IMR-90 (cell line): ENCODE measurements around the gene RIPK4. TPM values are rescaled to one million over a fixed set of nuclear protein-coding genes. Genes with fewer than 3 reads are reported as not detected.

Experiments
- ATAC-seq: fragments of 200-7000 bp; cut with Tn5 transposase; 2 replicates; pipeline ENCODE4 v1.9.1; 2020; ENCODE audit warnings: low read depth, mild to moderate bottlenecking, moderate library complexity
- BruUV-seq: library from RNA; stranded (reverse); fragments of 400-500 nt; replicated peaks from 2 replicates; lab custom pipeline; 2021; lab: Mats Ljungman, UMichigan
- CTCF ChIA-PET: fragments of 300-600 bp; formaldehyde crosslinking; extraction: SDS; loops from one replicate; lab custom pipeline; 2021; ENCODE audit warnings: antibody characterized with exemption; lab: Yijun Ruan, JAX
- POLR2A ChIA-PET: fragments of 300-600 bp; sonication (Branson Sonifier 250); formaldehyde crosslinking; loops from one replicate; lab custom pipeline; 2022; ENCODE audit warnings: antibody characterized with exemption; ENCODE audit not compliant: unreplicated experiment; lab: Charles Lee
- DNase-seq: peaks from one replicate; pipeline ENCODE4 v3.0.0; 2013
- H2AFZ ChIP-seq: replicated peaks from 2 replicates; pipeline ENCODE3; 2013; ENCODE audit warnings: low read length, mild to moderate bottlenecking; ENCODE audit not compliant: poor library complexity
- H2AK5ac ChIP-seq: 2 replicates; pipeline ENCODE4 v1.6.1; 2013; ENCODE audit warnings: low read depth, low read length, inconsistent platforms
- H2AK9ac ChIP-seq: replicated peaks from 2 replicates; pipeline ENCODE3; 2013; ENCODE audit warnings: mild to moderate bottlenecking, low read depth, low read length, moderate library complexity; ENCODE audit not compliant: poor library complexity
- H2BK120ac ChIP-seq: 2 replicates; pipeline ENCODE4 v1.6.1; 2013; ENCODE audit warnings: low read depth, low read length, inconsistent platforms
- H2BK15ac ChIP-seq: 3 replicates; pipeline ENCODE4 v1.6.1; 2013; ENCODE audit warnings: low read depth, low read length, inconsistent platforms
- H2BK20ac ChIP-seq: 2 replicates; pipeline ENCODE4 v1.6.1; 2013; ENCODE audit warnings: low read depth, mild to moderate bottlenecking, inconsistent platforms, low read length, moderate library complexity
- H2BK5ac ChIP-seq: 2 replicates; pipeline ENCODE4 v1.6.1; 2013; ENCODE audit warnings: mild to moderate bottlenecking, low read depth, low read length, inconsistent platforms; ENCODE audit not compliant: poor library complexity, severe bottlenecking
- H3K14ac ChIP-seq: replicated peaks from 2 replicates; pipeline ENCODE4 v1.6.1; 2013; ENCODE audit warnings: low read depth, low read length, inconsistent platforms
- H3K18ac ChIP-seq: 2 replicates; pipeline ENCODE4 v1.6.1; 2013; ENCODE audit warnings: low read depth, low read length, control low read depth
- H3K23ac ChIP-seq: 2 replicates; pipeline ENCODE4 v1.6.1; 2013; ENCODE audit warnings: low read depth, low read length, inconsistent platforms
- H3K27ac ChIP-seq: 2 replicates; pipeline ENCODE4 v1.5.1; 2013; ENCODE audit warnings: mild to moderate bottlenecking, control low read depth, low read length; ENCODE audit not compliant: insufficient read depth
- H3K27me3 ChIP-seq: 2 replicates; pipeline ENCODE4 v1.6.1; 2013; ENCODE audit warnings: low read length; ENCODE audit not compliant: control insufficient read depth, insufficient read depth
- H3K36me3 ChIP-seq: 2 replicates; pipeline ENCODE4 v1.6.1; 2013; ENCODE audit warnings: low read length, mixed read lengths; ENCODE audit not compliant: control insufficient read depth, insufficient read depth
- H3K4ac ChIP-seq: 2 replicates; pipeline ENCODE4 v1.6.1; 2013; ENCODE audit warnings: low read depth, low read length, inconsistent platforms
- H3K4me1 ChIP-seq: 2 replicates; pipeline ENCODE4 v1.6.1; 2013; ENCODE audit warnings: low read length, mixed read lengths; ENCODE audit not compliant: control insufficient read depth, insufficient read depth
- H3K4me2 ChIP-seq: 2 replicates; pipeline ENCODE4 v1.6.1; 2013; ENCODE audit warnings: low read depth, mild to moderate bottlenecking, control low read depth, low read length, moderate library complexity
- H3K4me3 ChIP-seq: 2 replicates; pipeline ENCODE4 v1.5.1; 2013; ENCODE audit warnings: low read depth, mild to moderate bottlenecking, control low read depth, low read length, moderate library complexity; ENCODE audit not compliant: insufficient read depth
- H3K56ac ChIP-seq: 2 replicates; pipeline ENCODE4 v1.6.1; 2013; ENCODE audit warnings: low read length, inconsistent platforms; ENCODE audit not compliant: insufficient read depth; ENCODE audit errors: extremely low read depth
- H3K79me1 ChIP-seq, 2 experiments: 2 replicates each; pipeline ENCODE4 v1.6.1; 2013; ENCODE audit warnings: low read length in 2 of 2, inconsistent platforms in 1 of 2, low read depth in 1 of 2
- H3K9ac ChIP-seq: 2 replicates; pipeline ENCODE4 v1.6.1; 2013; ENCODE audit warnings: low read depth, low read length, control low read depth
- H3K9me1 ChIP-seq: 2 replicates; pipeline ENCODE4 v1.6.1; 2013; ENCODE audit warnings: low read length, inconsistent platforms; ENCODE audit not compliant: insufficient read depth
- H3K9me3 ChIP-seq: 2 replicates; pipeline ENCODE4 v1.6.1; 2013; ENCODE audit warnings: low read length; ENCODE audit not compliant: control insufficient read depth, insufficient read depth
- H4K20me1 ChIP-seq: 2 replicates; pipeline ENCODE4 v1.6.1; 2013; ENCODE audit warnings: low read length, inconsistent platforms; ENCODE audit not compliant: insufficient read depth
- H4K5ac ChIP-seq: 2 replicates; pipeline ENCODE4 v1.6.1; 2013; ENCODE audit warnings: mild to moderate bottlenecking, low read depth, low read length, control low read depth
- H4K8ac ChIP-seq, 2 experiments: 2 replicates each; pipeline ENCODE4 v1.6.1; 2013; ENCODE audit warnings: low read depth in 2 of 2, low read length in 2 of 2, control low read depth in 1 of 2, inconsistent platforms in 1 of 2
- H4K91ac ChIP-seq: 2 replicates; pipeline ENCODE4 v1.6.1; 2013; ENCODE audit warnings: low read depth, low read length, inconsistent platforms; ENCODE audit not compliant: insufficient read depth
- BHLHE40 ChIP-seq: fragments of 150-350 bp; IDR thresholded peaks from 2 replicates; pipeline ENCODE4 v1.6.1; 2016; ENCODE audit warnings: mild to moderate bottlenecking, low read depth, low read length
- CHD1 ChIP-seq: IDR thresholded peaks from 2 replicates; pipeline ENCODE4 v1.6.1; 2012; ENCODE audit warnings: low read depth, low read length, improper control_type of control experiment
- CTCF ChIP-seq: conservative IDR thresholded peaks from 2 replicates; pipeline ENCODE4 v1.5.1; 2012; ENCODE audit warnings: mild to moderate bottlenecking, low read depth, low read length, improper control_type of control experiment
- ELK1 ChIP-seq: fragments of 150-350 bp; IDR thresholded peaks from 2 replicates; pipeline ENCODE4 v1.6.1; 2016; ENCODE audit warnings: low read depth, mild to moderate bottlenecking, low read length, moderate library complexity, borderline replicate concordance
- FOS ChIP-seq: fragments of 150-350 bp; IDR thresholded peaks from 2 replicates; pipeline ENCODE4 v1.6.1; 2016; ENCODE audit warnings: low read depth, low read length
- MAFK ChIP-seq: IDR thresholded peaks from 2 replicates; pipeline ENCODE4 v1.6.1; 2012; ENCODE audit warnings: low read depth, low read length, improper control_type of control experiment
- MXI1 ChIP-seq: IDR thresholded peaks from 2 replicates; pipeline ENCODE4 v1.6.1; 2012; ENCODE audit warnings: low read depth, mild to moderate bottlenecking, low read length, moderate library complexity, borderline replicate concordance
- NFE2L2 ChIP-seq: fragments of 150-350 bp; IDR thresholded peaks from 2 replicates; pipeline ENCODE4 v1.6.1; 2016; ENCODE audit warnings: low read depth, mild to moderate bottlenecking, low read length
- RAD21 ChIP-seq: IDR thresholded peaks from 2 replicates; pipeline ENCODE4 v1.6.1; 2012; ENCODE audit warnings: low read length, improper control_type of control experiment
- RCOR1 ChIP-seq: IDR thresholded peaks from 2 replicates; pipeline ENCODE4 v1.6.1; 2012; ENCODE audit warnings: mild to moderate bottlenecking, low read length, improper control_type of control experiment; ENCODE audit not compliant: insufficient replicate concordance
- RFX5 ChIP-seq: IDR thresholded peaks from 2 replicates; pipeline ENCODE4 v1.8.0; 2012; ENCODE audit warnings: low read depth, mild to moderate bottlenecking, low read length, moderate library complexity
- USF2 ChIP-seq: fragments of 150-350 bp; IDR thresholded peaks from 2 replicates; pipeline ENCODE4 v1.6.1; 2017; ENCODE audit warnings: mild to moderate bottlenecking, antibody characterized with exemption, low read length, low read depth
- WGBS, 2 experiments: methylation state at CpG; one replicate each; pipeline versions ENCODE4 v1.1.5 to v1.1.7; 2013; ENCODE audit warnings: missing lambda C conversion rate in 2 of 2; ENCODE audit not compliant: insufficient read length in 1 of 2; ENCODE audit errors: extremely low coverage in 2 of 2; 5-methylcytosine and 5-hydroxymethylcytosine counted together
- dilution Hi-C: fragments of 300-500 bp; cut with HindIII; formaldehyde crosslinking; loops from one replicate; pipeline ENCODE4 v1.14.3; 2018; ENCODE audit warnings: low sequenced_read_pairs; ENCODE audit not compliant: unreplicated experiment
- in situ Hi-C: fragments of 300-500 bp; cut with MboI; formaldehyde crosslinking; loops from 3 replicates; pipeline ENCODE4 v1.14.3; 2019; ENCODE audit warnings: low sequenced_read_pairs, inconsistent platforms, mixed read lengths
- intact Hi-C: fragments of 100-400 bp; cut with micrococcal nuclease; formaldehyde crosslinking; loops from 2 replicates; pipeline ENCODE4 v1.10.0; 2022
- polyA plus RNA-seq, 3 experiments: library from polyadenylated mRNA; depleted of rRNA; stranded (reverse); fragments of >200 nt; gene quantifications; 2 replicates each; pipeline ENCODE4 v1.2.3, GENCODE V29; 2012; ENCODE audit warnings: low replicate concordance in 1 of 3
- total RNA-seq: library from RNA; depleted of rRNA; stranded (reverse); fragments of >200 nt; gene quantifications from 2 replicates; pipeline ENCODE4 v1.2.3, GENCODE V29; 2012

RIPK4 gene
- total and polyA plus RNA-seq, 2 of the 4 experiments (the other 2 are of a cell fraction), result under 0.01 to 0.03 TPM

DNA sequence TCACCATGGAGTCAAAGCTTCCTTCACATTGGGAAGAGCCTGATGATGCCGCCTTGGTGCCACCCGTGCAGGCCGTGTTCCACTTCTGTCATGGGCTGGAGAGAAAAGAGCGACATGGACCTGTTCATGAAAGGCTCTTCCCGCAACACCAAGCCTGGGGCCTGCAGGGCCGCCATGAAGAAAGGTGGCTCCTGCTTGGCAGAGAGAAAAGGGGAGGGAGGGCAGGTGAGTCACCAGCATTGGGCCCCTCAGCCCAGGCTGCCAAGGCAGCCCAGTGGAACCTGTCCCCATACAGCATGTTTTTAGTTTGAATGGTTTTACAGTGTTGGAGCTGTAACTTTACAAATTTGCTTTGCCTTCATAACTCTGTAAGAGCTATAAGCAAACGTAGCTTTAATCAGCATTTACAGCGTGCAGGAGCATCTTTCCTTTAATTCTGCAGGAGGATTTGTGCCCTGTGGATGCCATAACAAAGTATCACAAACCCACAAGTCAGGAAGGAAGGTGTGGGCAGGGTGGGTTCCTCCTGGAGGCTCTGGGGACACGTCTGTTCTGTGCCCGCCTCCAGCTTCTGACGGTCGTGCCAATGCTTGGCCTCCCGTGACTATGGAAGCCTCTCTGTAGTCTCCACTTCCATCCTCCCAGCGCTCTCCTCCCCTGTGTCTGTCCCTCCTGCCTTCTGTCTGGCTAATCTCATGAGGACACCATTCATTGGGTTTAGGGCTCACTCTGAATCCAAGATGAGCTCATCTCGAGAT lies 49.1 kb downstream of the RIPK4 start:
- H3K36me3 ChIP-seq, result no peaks in the 10 kb centered on the region
- in situ Hi-C loops (no loop called here), intact Hi-C loops (no loop called here), dilution Hi-C loops (no loop called here)
- no peak overlapping the region for H4K8ac ChIP-seq
- ATAC-seq (no peak), DNase-seq (no peak)
- POLR2A ChIA-PET, result no interaction called here
- H4K91ac ChIP-seq, result no peak overlapping the region
- no TSS peak for BruUV-seq
- H3K56ac ChIP-seq, result no peak overlapping the region
- no peak overlapping the region for H2BK20ac ChIP-seq
- no peak overlapping the region for H2AFZ ChIP-seq
- no peaks in the 10 kb centered on the region for H3K4me1 ChIP-seq
- no peak overlapping the region for H3K4me3 ChIP-seq
- H4K20me1 ChIP-seq, result no peaks in the 10 kb centered on the region
- H3K4ac ChIP-seq, result no peak overlapping the region
- H3K9me1 ChIP-seq, result no peaks in the 10 kb centered on the region
- no peak overlapping the region for H2BK5ac ChIP-seq
- H3K27me3 ChIP-seq, result peaks cover 63% of the 10 kb centered on the region
- no peak overlapping the region for H3K14ac ChIP-seq
- H3K4me2 ChIP-seq, result no peak overlapping the region
- CTCF ChIA-PET, result interaction anchor here (0.7 kb wide), 1 partner anchor 156 kb away, joined by 3 read pairs; no protein-coding TSS in a partner anchor
- H3K27ac ChIP-seq, result no peak overlapping the region
- no peak overlapping the region for H3K23ac ChIP-seq
- WGBS, 2 experiments, result 81% methylated on average over 4 of the region's 15 CpGs; no CpG with 5 or more reads in 1 of the 2 experiments
- no peak overlapping the region for H4K5ac ChIP-seq
- H3K18ac ChIP-seq, result no peak overlapping the region
- H2AK9ac ChIP-seq, result no peak overlapping the region
- TF ChIP-seq RAD21 (no peak), BHLHE40 (no peak), ELK1 (no peak), NFE2L2 (no peak), FOS (no peak), CHD1 (no peak), MXI1 (no peak), RCOR1 (no peak), CTCF (no peak), RFX5 (no peak), USF2 (no peak), MAFK (no peak)
- no peak overlapping the region for H2BK120ac ChIP-seq
- no peaks in the 10 kb centered on the region for H3K79me1 ChIP-seq
- H3K9ac ChIP-seq, result no peak overlapping the region
- no peak overlapping the region for H2BK15ac ChIP-seq
- H3K9me3 ChIP-seq, result peaks cover 2% of the 10 kb centered on the region; the same call in 1 of the 2 replicates
- no peak overlapping the region for H2AK5ac ChIP-seq
